Measurements from ENCODE around the gene EPHB3. TPM values are rescaled to one million over a fixed set of nuclear protein-coding genes. Genes with fewer than 3 reads are reported as not detected.

The EPHB3 gene
- 3.6 TPM for total RNA-seq
- long read RNA-seq, full-length matches to known transcripts = 2 of 4 reads
- long read RNA-seq, partial matches to known transcripts = 2 of 4 reads
- long read RNA-seq, other reads (novel, unspliced or antisense) = 0 of 4 reads

- peak; percentile 99 for DNase-seq (ENCODE audit: low spot score)
- intact Hi-C loops (cut with DNase I) = loop anchor here (1.0 kb wide), 2 partner anchors 166 to 217 kb away; no protein-coding TSS in a partner anchor
These were observed at the start of gene EPHB3 for GRCh38 chr3:184561061-184561912. Gene EPHB3 (plus strand): TSS chr3:184561785. CDS start chr3:184562236, 451 bp downstream.

GRCh38 chr3:184512621-184513020, 49.0 kb upstream of the EPHB3 start:
- intact Hi-C loops (cut with DNase I) = loop anchor here (5.0 kb wide), 2 partner anchors 45 to 95 kb away; no protein-coding TSS in a partner anchor
- DNase-seq (ENCODE audit: low spot score) = no peak

- intact Hi-C loops (cut with DNase I) = loop anchor here (2.0 to 5.0 kb wide), 3 partner anchors 46 to 143 kb away; no protein-coding TSS in a partner anchor
- peak; percentile 90 for DNase-seq (ENCODE audit: low spot score)
These were observed 48.1 kb upstream of the EPHB3 start for GRCh38 chr3:184513276-184514170.

GRCh38 chr3:184514171-184514490, 47.5 kb upstream of the EPHB3 start:
- DNase-seq (ENCODE audit: low spot score) = no peak
- intact Hi-C loops (cut with DNase I) = loop anchor here (2.0 to 5.0 kb wide), 3 partner anchors 47 to 143 kb away; no protein-coding TSS in a partner anchor

GRCh38 chr3:184523825-184524615, 37.6 kb upstream of the EPHB3 start:
- intact Hi-C loops (cut with DNase I) = no loop called here
- no peak for DNase-seq (ENCODE audit: low spot score)

GRCh38 chr3:184524981-184525336, 36.6 kb upstream of the EPHB3 start:
- intact Hi-C loops (cut with DNase I) = no loop called here

GRCh38 chr3:184525337-184526087, 36.1 kb upstream of the EPHB3 start:
- no peak for DNase-seq (ENCODE audit: low spot score)

More at GRCh38 chr3:184524981-184525336, 36.6 kb upstream of the EPHB3 start:
- DNase-seq (ENCODE audit: low spot score) = no peak

GRCh38 chr3:184526088-184526433, 35.5 kb upstream of the EPHB3 start:
- intact Hi-C loops (cut with DNase I) = no loop called here
- DNase-seq (ENCODE audit: low spot score) = no peak

More at GRCh38 chr3:184525337-184526087, 36.1 kb upstream of the EPHB3 start:
- intact Hi-C loops (cut with DNase I) = no loop called here

GRCh38 chr3:184531626-184532280, 29.8 kb upstream of the EPHB3 start:
- peak; percentile 70 for DNase-seq (ENCODE audit: low spot score)
- intact Hi-C loops (cut with DNase I) = no loop called here

- intact Hi-C loops (cut with DNase I) = no loop called here
- DNase-seq (ENCODE audit: low spot score) = peak; percentile 53
These were observed 28.4 kb upstream of the EPHB3 start for GRCh38 chr3:184532940-184533732.

GRCh38 chr3:184537885-184538665, 23.5 kb upstream of the EPHB3 start:
- DNase-seq (ENCODE audit: low spot score) = peak; percentile 19
- intact Hi-C loops (cut with DNase I) = no loop called here

- DNase-seq (ENCODE audit: low spot score) = peak; percentile 68
- intact Hi-C loops (cut with DNase I) = no loop called here
These were observed 22.7 kb upstream of the EPHB3 start for GRCh38 chr3:184538666-184539431.

GRCh38 chr3:184539801-184540435, 21.7 kb upstream of the EPHB3 start:
- peak; percentile 57 for DNase-seq (ENCODE audit: low spot score)
- intact Hi-C loops (cut with DNase I) = loop anchor here (5.0 kb wide), 2 partner anchors 73 to 123 kb away; no protein-coding TSS in a partner anchor

GRCh38 chr3:184540777-184541681, 20.6 kb upstream of the EPHB3 start:
- peak; percentile 82 for DNase-seq (ENCODE audit: low spot score)
- intact Hi-C loops (cut with DNase I) = loop anchor here (5.0 kb wide), 2 partner anchors 74 to 124 kb away; no protein-coding TSS in a partner anchor
